NCI-H1694 (cell line): ENCODE measurements around the gene ALCAM.
"Not testable (repeated sequence)": the region's sequence is repeated elsewhere in the genome, so short reads cannot be mapped to it uniquely, and the experiment has no call there.

Experiments used
- DNase-seq: peaks from one replicate; lab custom pipeline; 2025; lab: John Stamatoyannopoulos, UW

The ALCAM gene

GRCh38 chr3:105594219-105594618 is 227.5 kb downstream of the ALCAM start:
- DNase-seq, result no peak

- no peak for DNase-seq
Observed at GRCh38 chr3:105598042-105598796, 231.5 kb downstream of the ALCAM start.

DNA sequence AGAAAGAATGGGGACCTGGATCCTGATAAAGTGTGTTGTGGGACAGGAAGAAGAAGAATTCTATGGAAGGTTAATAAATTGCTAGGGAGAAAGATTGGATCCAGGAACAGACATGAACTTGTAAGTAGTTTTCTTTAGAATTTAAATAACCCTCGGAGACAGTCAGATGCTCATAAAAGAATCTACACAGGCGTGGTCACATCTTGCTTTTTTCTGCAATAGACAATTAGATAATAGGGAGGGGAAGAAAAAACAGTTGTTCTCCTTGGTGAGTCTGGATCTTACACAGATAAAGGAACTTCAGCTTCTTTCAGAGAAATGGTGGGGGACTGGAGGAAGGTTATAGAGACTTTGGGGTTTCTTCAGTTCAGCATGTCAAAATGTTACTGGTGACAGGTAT is 232.6 kb downstream of the ALCAM start:
- no peak for DNase-seq

GRCh38 chr3:105601756-105602155 is 235.0 kb downstream of the ALCAM start:
- DNase-seq, result not testable (repeated sequence)

- not testable (repeated sequence) for DNase-seq
Observed at GRCh38 chr3:105602286-105602685, 235.6 kb downstream of the ALCAM start.

- not testable (repeated sequence) for DNase-seq
Observed at GRCh38 chr3:105603516-105603915, 236.8 kb downstream of the ALCAM start.

GRCh38 chr3:105606016-105606415 is 239.3 kb downstream of the ALCAM start:
- DNase-seq, result no peak

DNA sequence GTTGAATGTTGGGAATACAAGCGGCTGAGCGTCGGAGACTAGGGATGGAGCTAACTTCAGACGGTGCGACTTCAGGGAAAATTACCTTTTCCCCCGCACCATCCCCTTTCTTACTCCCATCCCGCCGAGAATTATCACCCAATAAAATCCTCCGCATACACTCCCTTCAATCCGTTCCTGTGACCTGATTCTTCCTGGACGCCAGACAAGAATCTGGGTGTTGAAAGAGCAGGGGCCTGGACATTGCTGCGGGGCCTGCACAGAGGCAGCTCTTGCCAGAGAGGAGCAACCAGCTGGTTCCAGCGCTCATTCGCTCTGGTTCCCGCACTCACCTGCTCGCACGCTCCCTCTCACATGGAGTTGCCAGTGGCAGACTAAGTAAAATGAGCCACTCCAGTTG is 241.9 kb downstream of the ALCAM start:
- no peak for DNase-seq

DNA sequence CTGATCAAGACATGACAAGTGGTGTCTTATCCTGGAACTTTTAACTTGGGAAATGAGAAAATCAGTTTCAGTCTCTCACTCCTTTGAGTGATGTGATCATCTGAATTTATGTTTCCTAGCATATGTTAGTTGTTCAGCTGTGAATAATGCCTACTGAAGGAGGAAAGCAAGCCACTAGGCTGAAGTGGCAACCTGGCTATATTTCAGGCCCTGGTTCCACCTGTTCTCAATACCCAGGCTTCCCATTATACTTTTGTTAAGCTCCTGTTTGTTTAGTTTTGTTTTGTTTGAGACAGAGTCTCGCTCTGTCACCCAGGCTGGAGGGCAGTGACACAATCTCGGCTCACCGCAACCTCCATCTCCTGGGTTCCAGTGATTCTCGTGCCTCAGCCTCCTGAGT is 243.8 kb downstream of the ALCAM start:
- DNase-seq, result no peak

GRCh38 chr3:105611304-105612192 is 244.8 kb downstream of the ALCAM start:
- no peak for DNase-seq

- DNase-seq, result no peak
Observed at GRCh38 chr3:105613120-105613519, 246.4 kb downstream of the ALCAM start.

GRCh38 chr3:105614288-105615030 is 247.8 kb downstream of the ALCAM start:
- no peak for DNase-seq

DNA sequence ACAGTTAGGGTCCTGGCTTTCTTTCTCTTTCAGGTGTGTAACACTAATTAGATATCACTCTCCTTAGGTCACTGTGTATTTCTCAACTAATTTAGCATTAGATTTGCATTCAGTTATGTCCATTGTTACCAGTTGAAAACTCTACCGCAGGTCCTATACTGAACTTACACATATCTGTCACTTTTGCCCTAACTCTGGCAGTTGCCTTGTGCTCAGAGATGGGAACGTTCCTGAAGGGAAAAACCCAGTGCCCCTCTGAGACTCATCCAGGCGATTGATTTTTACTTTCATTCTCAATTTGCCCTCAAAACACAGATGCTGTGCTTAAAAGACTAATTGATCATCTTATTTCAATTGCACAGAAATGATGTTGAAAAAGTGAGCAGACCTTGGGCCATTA is 249.1 kb downstream of the ALCAM start:
- DNase-seq, result no peak

DNA sequence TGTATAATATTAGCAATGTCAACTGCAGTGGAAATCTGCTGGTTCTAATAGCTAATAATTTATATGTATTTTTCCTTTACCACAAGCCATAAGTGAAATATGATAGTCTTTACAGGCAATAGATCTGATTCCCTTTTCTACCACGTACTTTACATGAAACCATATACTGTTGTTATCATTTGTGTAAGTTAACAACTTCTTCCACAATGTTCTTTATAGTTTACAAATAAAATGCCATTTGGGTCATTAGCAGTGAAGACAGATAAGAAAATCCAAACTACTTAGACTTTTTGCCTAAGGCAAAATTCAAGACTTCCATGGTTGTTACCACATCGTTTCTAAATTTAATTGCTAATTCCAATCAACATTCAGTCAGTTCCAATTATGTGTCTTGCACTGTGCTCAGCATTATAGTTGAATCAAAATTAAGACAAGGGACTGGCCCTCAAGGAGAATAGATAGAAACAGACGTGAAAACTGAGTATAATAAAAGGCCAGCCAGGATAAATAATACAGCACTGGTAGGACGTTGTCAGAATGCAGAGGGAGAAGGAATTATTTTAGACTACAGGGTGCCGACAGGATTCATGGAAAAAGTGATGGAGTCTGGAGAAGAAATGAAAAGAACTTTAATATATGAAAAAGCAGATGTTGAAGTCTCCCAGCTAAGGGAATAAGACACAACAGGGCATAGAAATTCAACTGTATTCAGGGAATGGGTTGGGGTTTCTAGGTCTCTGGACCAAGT is 249.8 kb downstream of the ALCAM start:
- no peak for DNase-seq

DNA sequence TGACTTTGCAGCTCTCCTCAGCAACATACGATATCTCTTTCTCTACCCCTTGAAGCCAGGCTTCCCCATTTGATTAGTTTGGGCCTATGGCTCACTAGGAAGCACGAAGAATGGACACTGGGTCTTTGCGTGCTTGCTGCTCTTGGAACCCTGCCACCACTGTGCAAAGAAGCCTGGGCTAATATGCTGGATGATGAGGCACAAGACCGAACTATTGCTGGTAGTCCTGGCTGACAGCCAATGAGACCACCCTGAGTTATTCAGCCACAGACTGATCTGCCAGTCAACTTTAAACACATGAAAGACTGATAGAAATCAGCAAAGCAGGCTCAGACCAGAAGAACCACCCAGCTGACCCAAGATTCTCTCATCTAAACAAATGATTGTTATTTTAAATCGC is 251.8 kb downstream of the ALCAM start:
- no peak for DNase-seq

DNA sequence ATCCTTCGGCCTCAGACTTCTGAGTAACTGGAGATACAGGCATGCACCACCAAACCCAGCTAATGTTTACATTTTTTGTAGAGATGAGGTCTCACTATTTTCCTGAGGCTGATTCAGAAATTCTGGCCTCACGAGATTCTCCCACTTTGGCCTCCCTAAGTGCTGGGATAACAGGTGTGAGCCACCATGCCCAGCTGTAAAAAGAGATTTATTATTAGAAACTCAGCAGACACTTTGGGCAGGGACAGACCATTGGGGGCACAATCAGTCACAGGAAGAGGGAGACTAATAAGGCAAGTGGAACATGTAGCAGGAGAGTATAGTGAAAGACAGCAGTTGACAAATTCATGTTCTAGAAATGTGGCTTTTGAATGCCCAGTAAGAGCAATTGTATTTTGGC is 252.9 kb downstream of the ALCAM start:
- DNase-seq, result no peak

GRCh38 chr3:105620236-105620635 is 253.5 kb downstream of the ALCAM start:
- no peak for DNase-seq

GRCh38 chr3:105622169-105622568 is 255.5 kb downstream of the ALCAM start:
- no peak for DNase-seq
